A549 (cell line): ENCODE measurements around the gene PKN1.

ENCODE experiments used
- CTCF ChIP-seq: fragments of >200 bp; sonication (Bioruptor Twin); formaldehyde crosslinking; IDR thresholded peaks from 3 replicates; pipeline ENCODE4 v1.5.1; 2016
- MAZ ChIP-seq: fragments of 150-350 bp; IDR thresholded peaks from 2 replicates; pipeline ENCODE4 v1.6.1; 2014; ENCODE audit warnings: antibody characterized with exemption, low read depth, low read length, borderline replicate concordance
- SMC3 ChIP-seq: fragments of >200 bp; sonication (Bioruptor Twin); formaldehyde crosslinking; IDR thresholded peaks from 3 replicates; pipeline ENCODE4 v1.6.1; 2018; ENCODE audit warnings: inconsistent platforms

DNA sequence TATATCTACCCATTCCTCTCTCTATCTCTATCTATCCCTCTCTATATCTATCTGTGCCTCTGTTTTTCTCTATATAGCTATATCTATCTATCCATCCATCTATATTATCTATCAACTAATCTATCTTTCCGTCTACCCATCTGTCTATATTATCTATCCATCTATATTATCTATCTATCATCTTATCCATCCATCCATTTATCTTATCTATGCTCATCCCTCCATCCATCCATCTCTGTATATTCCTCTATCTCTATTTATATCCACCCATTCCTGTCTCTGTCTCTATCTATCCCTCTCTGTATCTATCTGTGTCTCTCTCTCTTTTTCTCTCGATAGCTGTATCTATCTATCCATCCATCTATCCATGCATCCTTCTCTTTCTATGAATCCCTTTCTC is 27.8 kb downstream of the PKN1 start:
- no peak for TF ChIP-seq CTCF
- no peak for TF ChIP-seq MAZ
- TF ChIP-seq SMC3, result no peak
